Neuronal stem cell (in vitro differentiated cells): ENCODE measurements around the gene SLC11A2.

ENCODE experiments used
- DNase-seq: peaks from one replicate; pipeline ENCODE4 v3.0.0-alpha.2; 2013; ENCODE audit warnings: low spot score
- H2AFZ ChIP-seq: one replicate; pipeline ENCODE4 v1.6.1; 2013; ENCODE audit warnings: mild to moderate bottlenecking, low read length, inconsistent platforms
- H2AK5ac ChIP-seq: 2 replicates; pipeline ENCODE4 v1.6.1; 2013; ENCODE audit warnings: low read depth, mild to moderate bottlenecking, inconsistent platforms, low read length, moderate library complexity, mixed read lengths
- H2BK120ac ChIP-seq: 2 replicates; pipeline ENCODE4 v1.6.1; 2013; ENCODE audit warnings: low read depth, mild to moderate bottlenecking, inconsistent platforms, low read length, moderate library complexity, mixed read lengths
- H2BK12ac ChIP-seq: one replicate; pipeline ENCODE4 v1.6.1; 2013; ENCODE audit warnings: low read length, inconsistent platforms
- H2BK15ac ChIP-seq: 2 replicates; pipeline ENCODE4 v1.6.1; 2013; ENCODE audit warnings: mild to moderate bottlenecking, low read length, inconsistent platforms, mixed read lengths
- H2BK5ac ChIP-seq: one replicate; pipeline ENCODE4 v1.6.1; 2013; ENCODE audit warnings: inconsistent platforms, mild to moderate bottlenecking, low read length, moderate library complexity
- H3K14ac ChIP-seq: one replicate; pipeline ENCODE4 v1.6.1; 2013; ENCODE audit warnings: low read length, inconsistent platforms
- H3K18ac ChIP-seq: 2 replicates; pipeline ENCODE4 v1.6.1; 2013; ENCODE audit warnings: low read length, inconsistent platforms
- H3K23ac ChIP-seq: 2 replicates; pipeline ENCODE4 v1.6.1; 2013; ENCODE audit warnings: low read depth, mild to moderate bottlenecking, mixed read lengths, low read length, inconsistent platforms; ENCODE audit not compliant: poor library complexity
- H3K27ac ChIP-seq: replicated peaks from 3 replicates; pipeline ENCODE4 v1.5.1; 2013; ENCODE audit warnings: low read length, inconsistent platforms
- H3K27me3 ChIP-seq, 3 experiments: 2 replicates each; pipeline ENCODE4 v1.6.1; 2013; ENCODE audit warnings: low read length in 3 of 3, mild to moderate bottlenecking in 2 of 3, inconsistent platforms in 1 of 3, low read depth in 1 of 3, mixed read lengths in 1 of 3, moderate library complexity in 1 of 3; ENCODE audit not compliant: control insufficient read depth in 3 of 3, insufficient read depth in 3 of 3
- H3K36me3 ChIP-seq, 2 donors: replicated peaks in 1 of 2; 2 replicates each; pipeline ENCODE4 v1.6.1; 2013; ENCODE audit warnings: low read length in 2 of 2; ENCODE audit not compliant: control insufficient read depth in 2 of 2, insufficient read depth in 2 of 2
- H3K4ac ChIP-seq: 2 replicates; pipeline ENCODE4 v1.6.1; 2013; ENCODE audit warnings: inconsistent platforms, mild to moderate bottlenecking, low read length, moderate library complexity
- H3K4me1 ChIP-seq, 2 donors: 1 replicate in 1 of 2; 2 replicates in 1 of 2; pipeline ENCODE4 v1.6.1; 2013; ENCODE audit warnings: low read length in 2 of 2, low read depth in 1 of 2; ENCODE audit not compliant: control insufficient read depth in 2 of 2, insufficient read depth in 1 of 2
- H3K4me2 ChIP-seq: one replicate; pipeline ENCODE4 v1.6.1; 2013; ENCODE audit warnings: mild to moderate bottlenecking, low read length, inconsistent platforms; ENCODE audit not compliant: insufficient read depth, poor library complexity, severe bottlenecking
- H3K4me3 ChIP-seq, 2 donors: 2 replicates each; pipeline ENCODE4 v1.5.1; 2013; ENCODE audit warnings: low read length in 2 of 2, mild to moderate bottlenecking in 2 of 2, inconsistent platforms in 1 of 2, moderate library complexity in 1 of 2
- H3K79me1 ChIP-seq: one replicate; pipeline ENCODE4 v1.6.1; 2013; ENCODE audit warnings: low read depth, mild to moderate bottlenecking, inconsistent platforms, low read length, moderate library complexity
- H3K9ac ChIP-seq: one replicate; pipeline ENCODE4 v1.6.1; 2013; ENCODE audit warnings: mild to moderate bottlenecking, low read depth, low read length, inconsistent platforms; ENCODE audit not compliant: poor library complexity
- H3K9me3 ChIP-seq, 2 donors: replicated peaks in 1 of 2; 2 replicates each; pipeline versions ENCODE3 to v1.6.1; 2013; ENCODE audit warnings: low read length in 2 of 2, mild to moderate bottlenecking in 2 of 2, inconsistent platforms in 1 of 2, low read depth in 1 of 2, mixed read lengths in 1 of 2, moderate library complexity in 1 of 2; ENCODE audit not compliant: control insufficient read depth in 2 of 2, insufficient read depth in 1 of 2
- H4K8ac ChIP-seq: one replicate; pipeline ENCODE4 v1.6.1; 2013; ENCODE audit warnings: low read depth, mild to moderate bottlenecking, inconsistent platforms, low read length, moderate library complexity
- H4K91ac ChIP-seq: one replicate; pipeline ENCODE4 v1.6.1; 2013; ENCODE audit warnings: low read length, low read depth, mild to moderate bottlenecking, inconsistent platforms; ENCODE audit not compliant: poor library complexity
- WGBS, 2 donors: extraction: QIAGEN DNeasy Blood & Tissue Kit; methylation state at CpG; one replicate each; pipeline ENCODE4 v1.1.7; 2013; ENCODE audit warnings: missing lambda C conversion rate in 2 of 2, mixed read lengths in 1 of 2; ENCODE audit not compliant: insufficient read length in 2 of 2, insufficient replicate concordance in 1 of 2; ENCODE audit errors: extremely low coverage in 2 of 2; 5-methylcytosine and 5-hydroxymethylcytosine counted together

The SLC11A2 gene

GRCh38 chr12:51009056-51009440 is 17.1 kb downstream of the SLC11A2 start:
- no peak overlapping the region for H2BK15ac ChIP-seq
- H3K23ac ChIP-seq: no peak overlapping the region
- peaks cover 0 to 2% of the 10 kb centered on the region in 2 donors for H3K9me3 ChIP-seq
- no CpG with 5 or more reads among the region's 8 CpGs for WGBS, 2 donors
- no peak overlapping the region for H2AK5ac ChIP-seq
- no peak overlapping the region for H4K8ac ChIP-seq
- no peak overlapping the region for H3K18ac ChIP-seq
- H3K27ac ChIP-seq: no peak overlapping the region
- no peak overlapping the region for H2AFZ ChIP-seq
- H3K27me3 ChIP-seq: no peaks in the 10 kb centered on the region
- no peak overlapping the region for H3K4me2 ChIP-seq
- no peak overlapping the region for H4K91ac ChIP-seq
- no peak overlapping the region for H2BK12ac ChIP-seq
- no peak overlapping the region for H3K14ac ChIP-seq
- H3K36me3 ChIP-seq: peaks cover 11 to 38% of the 10 kb centered on the region in 2 donors
- peaks cover 1% of the 10 kb centered on the region for H3K79me1 ChIP-seq
- H3K4ac ChIP-seq: no peak overlapping the region
- peaks cover 0 to 3% of the 10 kb centered on the region in 2 donors for H3K4me1 ChIP-seq
- H3K9ac ChIP-seq: no peak overlapping the region
- no peak overlapping the region for H2BK5ac ChIP-seq
- no peak for DNase-seq
- no peak overlapping the region for H3K4me3 ChIP-seq
- no peak overlapping the region for H2BK120ac ChIP-seq

- Histone ChIP-seq H3K79me1 (peaks cover 1% of the 10 kb centered on the region), H3K36me3 (peaks cover 11 to 44% of the 10 kb centered on the region in 2 donors), H3K9me3 (peaks cover 0 to 2% of the 10 kb centered on the region in 2 donors), H3K4ac (no peak overlapping the region), H3K27ac (no peak overlapping the region), H2BK12ac (no peak overlapping the region), H3K9ac (no peak overlapping the region), H3K23ac (no peak overlapping the region), H4K91ac (no peak overlapping the region), H2AK5ac (no peak overlapping the region), H2BK120ac (no peak overlapping the region), H3K18ac (no peak overlapping the region), H3K4me1 (peaks cover 0 to 3% of the 10 kb centered on the region in 2 donors), H3K14ac (no peak overlapping the region), H3K4me3 (no peak overlapping the region), H2BK15ac (no peak overlapping the region), H3K27me3 (no peaks in the 10 kb centered on the region), H3K4me2 (no peak overlapping the region), H4K8ac (no peak overlapping the region), H2AFZ (no peak overlapping the region), H2BK5ac (no peak overlapping the region)
- DNase-seq: no peak
- no CpG with 5 or more reads among the region's 1 CpG for WGBS, 2 donors
These were observed 17.7 kb downstream of the SLC11A2 start for GRCh38 chr12:51008329-51009055.

- Histone ChIP-seq H3K4me1 (peaks cover 0 to 3% of the 10 kb centered on the region in 2 donors), H2AK5ac (no peak overlapping the region), H4K8ac (no peak overlapping the region), H3K27ac (no peak overlapping the region), H2BK15ac (no peak overlapping the region), H3K18ac (no peak overlapping the region), H2BK120ac (no peak overlapping the region), H2BK5ac (no peak overlapping the region), H2BK12ac (no peak overlapping the region), H3K79me1 (peaks cover 1% of the 10 kb centered on the region), H3K27me3 (no peaks in the 10 kb centered on the region), H4K91ac (no peak overlapping the region), H3K36me3 (peaks cover 11 to 48% of the 10 kb centered on the region in 2 donors), H3K14ac (no peak overlapping the region), H3K9me3 (peaks cover 0 to 2% of the 10 kb centered on the region in 2 donors), H3K4me2 (no peak overlapping the region), H3K23ac (no peak overlapping the region), H3K4me3 (no peak overlapping the region), H2AFZ (no peak overlapping the region), H3K4ac (no peak overlapping the region), H3K9ac (no peak overlapping the region)
- whole genome bisulfite sequencing, 2 donors: no CpG with 5 or more reads among the region's 3 CpGs
- DNase-seq: no peak
These were observed 20.5 kb downstream of the SLC11A2 start for GRCh38 chr12:51005671-51006070.

- peaks cover 0 to 3% of the 10 kb centered on the region in 2 donors for H3K4me1 ChIP-seq
These were observed 21.2 kb downstream of the SLC11A2 start for GRCh38 chr12:51005030-51005429.

More at GRCh38 chr12:51005030-51005429, 21.2 kb downstream of the SLC11A2 start:
- Histone ChIP-seq H2BK12ac (no peak overlapping the region), H3K14ac (no peak overlapping the region), H2BK5ac (no peak overlapping the region), H2BK120ac (no peak overlapping the region), H2BK15ac (no peak overlapping the region), H3K79me1 (peaks cover 1% of the 10 kb centered on the region), H3K27ac (no peak overlapping the region), H3K23ac (no peak overlapping the region), H3K9ac (no peak overlapping the region), H3K4me2 (no peak overlapping the region), H3K4ac (no peak overlapping the region), H4K91ac (no peak overlapping the region), H3K36me3 (peaks cover 11 to 54% of the 10 kb centered on the region in 2 donors), H4K8ac (no peak overlapping the region), H2AK5ac (no peak overlapping the region), H3K18ac (no peak overlapping the region), H2AFZ (no peak overlapping the region), H3K9me3 (peaks cover 0 to 2% of the 10 kb centered on the region in 2 donors), H3K4me3 (no peak overlapping the region), H3K27me3 (no peaks in the 10 kb centered on the region)
- DNase-seq: no peak
- WGBS, 2 donors: no CpG with 5 or more reads among the region's 3 CpGs
